Calu3 (cell line): ENCODE measurements around the gene NME8. TPM values are rescaled to one million over a fixed set of nuclear protein-coding genes. Genes with fewer than 3 reads are reported as not detected.

Source experiments
- BruUV-seq: library from RNA; stranded (reverse); fragments of 400-500 nt; replicated peaks from 2 replicates; lab custom pipeline; 2021; lab: Mats Ljungman, UMichigan
- CTCF ChIA-PET: fragments of 300-600 bp; sonication (Branson Sonifier 250); formaldehyde crosslinking; loops from one replicate; lab custom pipeline; 2022; ENCODE audit warnings: antibody characterized with exemption; lab: Charles Lee
- DNase-seq: peaks from one replicate; pipeline ENCODE4 v3.0.0; 2022
- H3K27ac Mint-ChIP-seq: one replicate; pipeline ENCODE4 v1.8.0; 2022; ENCODE audit warnings: mixed read lengths; ENCODE audit not compliant: unreplicated experiment
- H3K27me3 Mint-ChIP-seq: one replicate; pipeline ENCODE4 v1.8.0; 2022; ENCODE audit warnings: mixed read lengths; ENCODE audit not compliant: unreplicated experiment
- H3K36me3 Mint-ChIP-seq: one replicate; pipeline ENCODE4 v1.8.0; 2022; ENCODE audit warnings: mild to moderate bottlenecking, moderate library complexity, mixed read lengths; ENCODE audit not compliant: insufficient read depth, unreplicated experiment
- H3K4me1 Mint-ChIP-seq: one replicate; pipeline ENCODE4 v1.8.0; 2022; ENCODE audit warnings: mild to moderate bottlenecking, low read depth, mixed read lengths; ENCODE audit not compliant: unreplicated experiment
- H3K4me3 Mint-ChIP-seq: one replicate; pipeline ENCODE4 v1.8.0; 2022; ENCODE audit warnings: mild to moderate bottlenecking, low read depth, moderate library complexity, mixed read lengths; ENCODE audit not compliant: unreplicated experiment
- H3K9me3 Mint-ChIP-seq: one replicate; pipeline ENCODE4 v1.8.0; 2022; ENCODE audit warnings: low read depth, mixed read lengths; ENCODE audit not compliant: unreplicated experiment
- CTCF ChIP-seq: fragments of 200-600 bp; IDR thresholded peaks from one replicate; pipeline ENCODE4 v1.8.0; 2022; ENCODE audit warnings: antibody characterized with exemption; ENCODE audit not compliant: unreplicated experiment
- intact Hi-C: fragments of 100-400 bp; cut with micrococcal nuclease; formaldehyde crosslinking; loops from one replicate; pipeline ENCODE4 v1.10.0; 2022; ENCODE audit not compliant: unreplicated experiment
- total RNA-seq: library from RNA; stranded (reverse); gene quantifications from 2 replicates; pipeline ENCODE4 v1.2.3, GENCODE V29; 2022

Gene NME8
- total RNA-seq, 1 experiment from 2014 or later: not detected

DNA sequence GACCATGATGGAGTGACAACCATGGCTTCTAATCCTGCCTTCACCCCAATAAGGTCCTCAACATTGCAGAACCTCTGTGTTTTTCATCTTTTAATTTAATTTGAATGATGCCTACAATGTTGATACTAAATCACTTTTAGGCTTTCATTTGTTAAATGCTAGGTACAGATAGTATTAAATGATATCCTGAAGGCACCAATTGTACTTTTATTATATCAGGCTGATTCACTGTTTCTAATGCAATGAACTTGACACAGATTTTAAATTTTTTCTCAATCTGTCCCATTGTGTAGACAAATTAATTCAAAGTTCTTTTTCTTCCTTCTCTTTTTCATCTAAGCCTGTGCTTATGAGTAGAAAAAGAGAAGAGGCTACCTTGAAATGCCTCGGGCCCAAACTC, 77.2 kb downstream of the NME8 start:
- BruUV-seq: no TSS peak
- H3K36me3 Mint-ChIP-seq: peaks cover 15% of the 10 kb centered on the region
- no peak for TF ChIP-seq CTCF
- H3K4me1 Mint-ChIP-seq: peaks cover 19% of the 10 kb centered on the region
- peaks cover 3% of the 10 kb centered on the region for H3K9me3 Mint-ChIP-seq
- H3K4me3 Mint-ChIP-seq: no peak overlapping the region
- no peak overlapping the region for H3K27ac Mint-ChIP-seq
- no peaks in the 10 kb centered on the region for H3K27me3 Mint-ChIP-seq
- no peak for DNase-seq
- intact Hi-C loops: no loop called here
- CTCF ChIA-PET: no interaction called here

GRCh38 chr7:37927773-37928444, 79.5 kb downstream of the NME8 start:
- DNase-seq: no peak
- H3K27me3 Mint-ChIP-seq: no peaks in the 10 kb centered on the region
- CTCF ChIA-PET: no interaction called here
- H3K36me3 Mint-ChIP-seq: no peaks in the 10 kb centered on the region
- intact Hi-C loops: no loop called here
- no TSS peak for BruUV-seq
- TF ChIP-seq CTCF: no peak
- H3K4me1 Mint-ChIP-seq: peaks cover 5% of the 10 kb centered on the region
- H3K4me3 Mint-ChIP-seq: no peak overlapping the region
- H3K27ac Mint-ChIP-seq: no peak overlapping the region
- H3K9me3 Mint-ChIP-seq: peaks cover 2% of the 10 kb centered on the region

- BruUV-seq: no TSS peak
- no peaks in the 10 kb centered on the region for H3K36me3 Mint-ChIP-seq
- H3K27ac Mint-ChIP-seq: no peak overlapping the region
- CTCF ChIA-PET: no interaction called here
- no peak overlapping the region for H3K4me3 Mint-ChIP-seq
- H3K27me3 Mint-ChIP-seq: no peaks in the 10 kb centered on the region
- H3K9me3 Mint-ChIP-seq: no peaks in the 10 kb centered on the region
- no peaks in the 10 kb centered on the region for H3K4me1 Mint-ChIP-seq
- intact Hi-C loops: no loop called here
- DNase-seq: no peak
- no peak for TF ChIP-seq CTCF
Measured at GRCh38 chr7:37928878-37929277, 80.5 kb downstream of the NME8 start.

DNA sequence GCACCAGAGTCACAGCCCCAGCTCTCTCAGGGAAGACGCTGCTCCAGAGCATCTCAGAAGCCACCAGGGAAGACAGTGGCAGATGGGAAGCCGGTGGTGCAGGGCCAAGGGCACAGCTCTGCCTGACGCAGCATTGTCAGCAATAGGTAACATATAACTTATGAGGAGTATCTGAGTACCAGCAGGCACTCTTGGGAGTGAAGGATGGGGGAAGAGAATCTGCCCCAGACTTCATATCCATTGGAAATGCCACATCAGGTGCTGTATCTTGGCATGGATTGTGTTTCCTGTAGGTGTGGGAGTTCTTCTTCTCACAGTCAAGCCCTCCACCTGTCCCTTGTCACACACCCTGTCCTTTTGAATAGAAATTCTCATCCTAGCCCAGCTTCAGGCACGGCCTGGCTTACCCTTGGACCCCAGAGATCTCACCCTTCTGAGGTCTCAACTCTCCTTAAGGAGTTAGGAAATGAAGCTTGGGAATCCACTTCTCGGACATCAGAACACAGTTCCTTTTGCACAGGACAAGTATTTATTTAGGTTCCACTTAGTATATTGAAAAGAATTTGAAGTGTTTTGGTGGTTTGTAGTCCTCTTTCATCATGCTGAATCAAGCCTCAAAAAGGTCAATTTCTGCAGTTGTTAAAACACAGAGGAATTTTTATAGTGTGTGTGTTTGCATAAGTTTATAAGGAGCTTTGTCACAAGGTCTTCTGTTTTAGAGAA, 82.0 kb downstream of the NME8 start:
- Mint-ChIP-seq H3K4me3 (no peak overlapping the region), H3K9me3 (no peaks in the 10 kb centered on the region), H3K27me3 (no peaks in the 10 kb centered on the region), H3K36me3 (no peaks in the 10 kb centered on the region), H3K4me1 (no peaks in the 10 kb centered on the region), H3K27ac (no peak overlapping the region)
- no peak for DNase-seq
- BruUV-seq: no TSS peak
- CTCF ChIA-PET: interaction anchor here (1.3 kb wide), 1 partner anchor 10 kb away, joined by 5 read pairs; the partner anchor contains the start of gene EPDR1
- no peak for TF ChIP-seq CTCF
- intact Hi-C loops: no loop called here
